B cell (primary cell): ENCODE data around the gene MINAR1. TPM values are rescaled to one million over a fixed set of nuclear protein-coding genes. Genes with fewer than 3 reads are reported as not detected.

Experiments
- ATAC-seq: fragments of 200-7000 bp; cut with Tn5 transposase; one replicate; pipeline ENCODE4 v1.10.0; 2021; ENCODE audit warnings: low read depth, mild to moderate bottlenecking, moderate number of reproducible peaks, moderate library complexity
- CTCF ChIA-PET: fragments of 350-600 bp; sonication (Branson Sonifier 250); formaldehyde crosslinking; loops from one replicate; lab custom pipeline; 2021; ENCODE audit warnings: antibody characterized with exemption, inconsistent platforms; lab: Charles Lee
- POLR2A ChIA-PET: fragments of 350-600 bp; sonication (Branson Sonifier 250); formaldehyde crosslinking; loops from one replicate; lab custom pipeline; 2021; ENCODE audit warnings: antibody characterized with exemption; lab: Charles Lee
- DNase-seq: peaks from one replicate; pipeline ENCODE4 v3.0.0; 2013
- H2AFZ ChIP-seq: 2 replicates; pipeline ENCODE4 v1.6.1; 2012; ENCODE audit warnings: mild to moderate bottlenecking, low read depth, low read length; ENCODE audit not compliant: insufficient read depth, poor library complexity, severe bottlenecking
- H3K27ac ChIP-seq, 2 donors: 1 replicate in 1 of 2; 2 replicates in 1 of 2; pipeline ENCODE4 v1.5.1; 2012 to 2013; ENCODE audit warnings: low read length in 2 of 2, mild to moderate bottlenecking in 2 of 2, moderate library complexity in 1 of 2
- H3K27me3 ChIP-seq, 4 experiments: fragments of 200-600 bp in 1 of 4; sonication (generic) in 1 of 4; replicated peaks in 1 of 4; 1 replicate in 2 of 4; 2 replicates in 2 of 4; pipeline versions ENCODE4 v1.6.1 to v1.7.0; 2013 to 2016; ENCODE audit warnings: low read length in 3 of 4, mild to moderate bottlenecking in 2 of 4, mixed read lengths in 1 of 4, moderate library complexity in 1 of 4; ENCODE audit not compliant: insufficient read depth in 4 of 4, control insufficient read depth in 3 of 4; ENCODE audit errors: control extremely low read depth in 1 of 4
- H3K36me3 ChIP-seq, 2 experiments: replicated peaks in 1 of 2; 1 replicate in 1 of 2; 2 replicates in 1 of 2; pipeline versions ENCODE4 v1.6.1 to v1.7.1; 2013; ENCODE audit warnings: low read length in 1 of 2; ENCODE audit not compliant: insufficient read depth in 2 of 2, control insufficient read depth in 1 of 2; ENCODE audit errors: control extremely low read depth in 1 of 2, extremely low read depth in 1 of 2
- H3K4me1 ChIP-seq, 2 donors: fragments of 200-600 bp in 1 of 2; sonication (generic) in 1 of 2; 1 replicate in 1 of 2; 2 replicates in 1 of 2; pipeline versions ENCODE4 v1.5.1 to v1.6.1; 2013 to 2017; ENCODE audit warnings: low read length in 2 of 2; ENCODE audit not compliant: control insufficient read depth in 2 of 2, insufficient read depth in 2 of 2
- H3K4me2 ChIP-seq: replicated peaks from 2 replicates; pipeline ENCODE3; 2012; ENCODE audit warnings: mild to moderate bottlenecking, low read depth, low read length; ENCODE audit not compliant: poor library complexity, severe bottlenecking
- H3K4me3 ChIP-seq, 5 experiments: fragments of 200-600 bp in 1 of 5; sonication (generic) in 1 of 5; 1 replicate in 3 of 5; 2 replicates in 2 of 5; pipeline versions ENCODE4 v1.5.1 to v1.7.0; 2011 to 2016; ENCODE audit warnings: low read length in 4 of 5, mild to moderate bottlenecking in 4 of 5, low read depth in 2 of 5, control low read depth in 1 of 5, moderate library complexity in 1 of 5; ENCODE audit not compliant: insufficient read depth in 1 of 5; ENCODE audit errors: control extremely low read depth in 1 of 5, extremely low read depth in 1 of 5
- H3K79me2 ChIP-seq: fragments of 200-600 bp; sonication (generic); one replicate; pipeline ENCODE4 v1.6.0; 2016; ENCODE audit warnings: low read length; ENCODE audit not compliant: control insufficient read depth, insufficient read depth
- H3K9ac ChIP-seq: fragments of 200-600 bp; sonication (generic); 2 replicates; pipeline ENCODE4 v1.6.1; 2017; ENCODE audit warnings: mild to moderate bottlenecking, low read length, moderate library complexity
- H3K9me3 ChIP-seq, 3 donors: one replicate each; pipeline versions ENCODE4 v1.6.1 to v1.7.1; 2013; ENCODE audit warnings: low read length in 2 of 3; ENCODE audit not compliant: control insufficient read depth in 2 of 3, insufficient read depth in 1 of 3; ENCODE audit errors: control extremely low read depth in 1 of 3
- H4K20me1 ChIP-seq: 2 replicates; pipeline ENCODE4 v1.6.0; 2012; ENCODE audit warnings: mild to moderate bottlenecking, low read length; ENCODE audit not compliant: insufficient read depth, control insufficient read depth, poor library complexity, severe bottlenecking
- H3K27ac Mint-ChIP-seq: one replicate; pipeline ENCODE4 v1.8.0; 2021; ENCODE audit warnings: mixed read lengths
- H3K27me3 Mint-ChIP-seq: one replicate; pipeline ENCODE4 v1.8.0; 2021; ENCODE audit warnings: mixed read lengths
- H3K4me1 Mint-ChIP-seq: one replicate; pipeline ENCODE4 v1.8.0; 2021; ENCODE audit warnings: mixed read lengths
- H3K4me3 Mint-ChIP-seq: one replicate; pipeline ENCODE4 v1.8.0; 2021; ENCODE audit warnings: mixed read lengths
- H3K9me3 Mint-ChIP-seq: one replicate; pipeline ENCODE4 v1.8.0; 2022; ENCODE audit warnings: mixed read lengths; ENCODE audit not compliant: insufficient read depth
- CTCF ChIP-seq: fragments of 200-600 bp; IDR thresholded peaks from one replicate; pipeline ENCODE4 v1.8.0; 2022; ENCODE audit warnings: antibody characterized with exemption, mild to moderate bottlenecking
- EZH2 ChIP-seq: IDR thresholded peaks from 2 replicates; pipeline ENCODE4 v1.6.1; 2012; ENCODE audit warnings: borderline replicate concordance, low read depth, mild to moderate bottlenecking, moderate library complexity, low read length; ENCODE audit not compliant: insufficient read depth, poor library complexity, severe bottlenecking
- WGBS: methylation state at CpG from one replicate; pipeline ENCODE4 v1.1.5; 2013; ENCODE audit warnings: missing lambda C conversion rate; ENCODE audit not compliant: insufficient coverage; 5-methylcytosine and 5-hydroxymethylcytosine counted together
- intact Hi-C: fragments of 100-400 bp; cut with micrococcal nuclease; formaldehyde crosslinking; loops from one replicate; pipeline ENCODE4 v1.10.0; 2022
- polyA plus RNA-seq: library from polyadenylated mRNA; depleted of rRNA; stranded (reverse); fragments of >200 nt; gene quantifications from 2 replicates; pipeline ENCODE4 v1.2.3, GENCODE V29; 2012
- total RNA-seq, 2 donors: library from RNA; stranded (reverse); fragments of 120-200 nt in 1 of 2; gene quantifications; 1 replicate in 1 of 2; 2 replicates in 1 of 2; pipeline versions ENCODE4 v1.2.3 to v1.2.4, GENCODE V29; 2013 to 2022

The MINAR1 gene
- total and polyA plus RNA-seq, 2 donors (not counting 1 experiment from before 2014, with no cell fraction given): 0.16 to 0.27 TPM

GRCh38 chr15:79412010-79412409, 20.1 kb upstream of the MINAR1 start:
- Histone ChIP-seq H3K36me3 (no peaks in the 10 kb centered on the region), H3K9ac (no peak overlapping the region), H3K9me3 (no peaks in the 10 kb centered on the region), H3K4me1 (peaks cover 0 to 21% of the 10 kb centered on the region in 2 donors), H3K4me2 (no peak overlapping the region), H4K20me1 (no peaks in the 10 kb centered on the region), H3K27ac (no peak overlapping the region), H2AFZ (no peak overlapping the region), H3K4me3 (no peak overlapping the region), H3K27me3 (no peaks in the 10 kb centered on the region), H3K79me2 (no peaks in the 10 kb centered on the region)
- Mint-ChIP-seq H3K27me3 (no peaks in the 10 kb centered on the region), H3K4me1 (no peaks in the 10 kb centered on the region), H3K4me3 (no peak overlapping the region), H3K9me3 (no peaks in the 10 kb centered on the region), H3K27ac (no peak overlapping the region)
- intact Hi-C loops: no loop called here
- POLR2A ChIA-PET: no interaction called here
- WGBS: 90% methylated on average over 3 of the region's 3 CpGs
- CTCF ChIA-PET: no interaction called here
- DNase-seq (peak; percentile 28), ATAC-seq (no peak)
- TF ChIP-seq EZH2: no peak
- TF ChIP-seq CTCF: no peak

GRCh38 chr15:79412429-79412828, 19.7 kb upstream of the MINAR1 start:
- H3K36me3 ChIP-seq: no peaks in the 10 kb centered on the region
- H3K4me3 Mint-ChIP-seq: no peak overlapping the region
- no peak overlapping the region for H3K27ac ChIP-seq
- H4K20me1 ChIP-seq: no peaks in the 10 kb centered on the region
- no peak for TF ChIP-seq CTCF
- TF ChIP-seq EZH2: no peak
- H3K27me3 Mint-ChIP-seq: no peaks in the 10 kb centered on the region
- ATAC-seq (no peak), DNase-seq (no peak)
- H3K4me3 ChIP-seq: no peak overlapping the region
- H3K9me3 Mint-ChIP-seq: no peaks in the 10 kb centered on the region
- no peak overlapping the region for H3K27ac Mint-ChIP-seq
- H3K9ac ChIP-seq: no peak overlapping the region
- CTCF ChIA-PET: no interaction called here
- POLR2A ChIA-PET: no interaction called here
- H3K4me2 ChIP-seq: no peak overlapping the region
- no peaks in the 10 kb centered on the region for H3K79me2 ChIP-seq
- 96% methylated on average over 6 of the region's 6 CpGs for WGBS
- no peaks in the 10 kb centered on the region for H3K9me3 ChIP-seq
- intact Hi-C loops: no loop called here
- peaks cover 0 to 21% of the 10 kb centered on the region in 2 donors for H3K4me1 ChIP-seq
- no peak overlapping the region for H2AFZ ChIP-seq
- H3K4me1 Mint-ChIP-seq: no peaks in the 10 kb centered on the region
- no peaks in the 10 kb centered on the region for H3K27me3 ChIP-seq
